ENCODE results near the gene LEFTY1.
"Not testable (repeated sequence)": the region's sequence is repeated elsewhere in the genome, so short reads cannot be mapped to it uniquely, and the experiment has no call there.

The LEFTY1 gene

GRCh38 chr1:225840223-225840610 is 48.7 kb downstream of the LEFTY1 start:
- H3K9me3 ChIP-seq (ENCODE audit: insufficient read depth, low read length, severe bottlenecking), result no peaks in the 10 kb centered on the region
- H3K9ac ChIP-seq (ENCODE audit: low read depth, low read length), result no peak overlapping the region
- H4K20me1 ChIP-seq (ENCODE audit: insufficient read depth, low read length), result no peaks in the 10 kb centered on the region
- no peak for TF ChIP-seq EZH2 (IDR thresholded peaks at IDR 0.05; ENCODE audit: borderline replicate concordance, low read depth, low read length, severe bottlenecking)
- no peak for TF ChIP-seq CTCF (IDR thresholded peaks at IDR 0.05; ENCODE audit: borderline replicate concordance, extremely low read depth, low read length, poor library complexity, severe bottlenecking)
- DNase-seq (no peak), ATAC-seq (ENCODE audit: insufficient read depth, low read depth) (no peak)
- H2AFZ ChIP-seq (ENCODE audit: low read depth, low read length), result no peak overlapping the region
- no peaks in the 10 kb centered on the region for H3K79me2 ChIP-seq (ENCODE audit: insufficient read depth, low read length)
- H3K27ac ChIP-seq (ENCODE audit: low read length), result no peak overlapping the region
- H3K4me3 ChIP-seq (ENCODE audit: low read depth in 1 of 2, low read length in 2 of 2), result no peak overlapping the region
- no peaks in the 10 kb centered on the region for H3K4me1 ChIP-seq (ENCODE audit: insufficient read depth, low read length)
- no peak overlapping the region for H3K4me2 ChIP-seq (ENCODE audit: insufficient read depth, low read length)
- H3K36me3 ChIP-seq (ENCODE audit: insufficient read depth, low read length), result no peaks in the 10 kb centered on the region
- H3K27me3 ChIP-seq (ENCODE audit: insufficient read depth, low read length, poor library complexity), result no peaks in the 10 kb centered on the region

- H3K4me1 ChIP-seq (ENCODE audit: insufficient read depth, low read length), result no peaks in the 10 kb centered on the region
- no peak overlapping the region for H2AFZ ChIP-seq (ENCODE audit: low read depth, low read length)
- H3K9me3 ChIP-seq (ENCODE audit: insufficient read depth, low read length, severe bottlenecking), result no peaks in the 10 kb centered on the region
- DNase-seq (no peak), ATAC-seq (ENCODE audit: insufficient read depth, low read depth) (no peak)
- H3K4me2 ChIP-seq (ENCODE audit: insufficient read depth, low read length), result no peak overlapping the region
- H3K27me3 ChIP-seq (ENCODE audit: insufficient read depth, low read length, poor library complexity), result no peaks in the 10 kb centered on the region
- H3K4me3 ChIP-seq (ENCODE audit: low read depth in 1 of 2, low read length in 2 of 2), result no peak overlapping the region
- H3K36me3 ChIP-seq (ENCODE audit: insufficient read depth, low read length), result no peaks in the 10 kb centered on the region
- no peaks in the 10 kb centered on the region for H3K79me2 ChIP-seq (ENCODE audit: insufficient read depth, low read length)
- no peak overlapping the region for H3K9ac ChIP-seq (ENCODE audit: low read depth, low read length)
- TF ChIP-seq CTCF (IDR thresholded peaks at IDR 0.05; ENCODE audit: borderline replicate concordance, extremely low read depth, low read length, poor library complexity, severe bottlenecking) (no peak), EZH2 (IDR thresholded peaks at IDR 0.05; ENCODE audit: borderline replicate concordance, low read depth, low read length, severe bottlenecking) (no peak)
- H4K20me1 ChIP-seq (ENCODE audit: insufficient read depth, low read length), result no peaks in the 10 kb centered on the region
- no peak overlapping the region for H3K27ac ChIP-seq (ENCODE audit: low read length)
These were observed 50.2 kb downstream of the LEFTY1 start for GRCh38 chr1:225838793-225839192.

DNA sequence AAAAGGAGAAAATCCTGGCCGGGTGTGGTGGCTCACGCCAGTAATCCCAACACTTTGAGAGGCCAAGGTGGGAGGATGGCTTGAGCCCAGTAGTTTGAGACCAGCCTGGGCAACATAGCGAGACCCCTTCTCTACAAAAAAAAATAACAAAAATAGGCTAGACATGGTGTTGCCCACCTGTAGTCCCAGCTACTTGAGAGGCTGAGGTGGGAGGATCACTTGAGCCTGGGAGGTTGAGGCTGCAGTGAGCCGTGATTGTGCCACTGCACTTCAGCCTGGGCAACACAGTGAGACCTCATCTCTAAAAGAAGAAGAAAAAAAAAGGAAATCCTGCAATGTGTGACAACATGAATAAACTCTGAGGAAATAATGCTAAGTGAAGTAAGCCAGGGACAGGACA is 52.6 kb downstream of the LEFTY1 start:
- not testable (repeated sequence) for ATAC-seq (ENCODE audit: insufficient read depth, low read depth); H3K27ac ChIP-seq (ENCODE audit: low read length); H3K4me3 ChIP-seq (ENCODE audit: low read depth in 1 of 2, low read length in 2 of 2); H4K20me1 ChIP-seq (ENCODE audit: insufficient read depth, low read length); H3K4me1 ChIP-seq (ENCODE audit: insufficient read depth, low read length); H3K79me2 ChIP-seq (ENCODE audit: insufficient read depth, low read length); DNase-seq; H3K27me3 ChIP-seq (ENCODE audit: insufficient read depth, low read length, poor library complexity); H3K4me2 ChIP-seq (ENCODE audit: insufficient read depth, low read length); H3K36me3 ChIP-seq (ENCODE audit: insufficient read depth, low read length); H3K9me3 ChIP-seq (ENCODE audit: insufficient read depth, low read length, severe bottlenecking); H3K9ac ChIP-seq (ENCODE audit: low read depth, low read length); H2AFZ ChIP-seq (ENCODE audit: low read depth, low read length)

Data from DND-41 (cell line).